HCT116 (cell line): Measurements from ENCODE around the gene FAIM. TPM values are rescaled to one million over a fixed set of nuclear protein-coding genes. Genes with fewer than 3 reads are reported as not detected.

Experiments used
- ATAC-seq: fragments of 200-7000 bp; cut with Tn5 transposase; 2 replicates; pipeline ENCODE4 v1.9.1; 2020; ENCODE audit warnings: mild to moderate bottlenecking, moderate library complexity
- BruUV-seq: library from RNA; stranded (reverse); fragments of 400-500 nt; replicated peaks from 2 replicates; lab custom pipeline; 2021; lab: Mats Ljungman, UMichigan
- CTCF ChIA-PET: fragments of 300-600 bp; sonication (Branson Sonifier 250); formaldehyde crosslinking; loops from one replicate; lab custom pipeline; 2021; ENCODE audit warnings: antibody characterized with exemption; lab: Charles Lee
- POLR2A ChIA-PET: fragments of 300-600, 350-600 bp; sonication (Branson Sonifier 250); formaldehyde crosslinking; loops from one replicate; lab custom pipeline; 2021; ENCODE audit warnings: antibody characterized with exemption; lab: Charles Lee
- RAD21 ChIA-PET, 2 experiments: fragments of 300-600 bp; sonication (Branson Sonifier 250); formaldehyde crosslinking; loops; one replicate each; lab custom pipeline; 2023; ENCODE audit warnings: low total read pairs in 2 of 2; ENCODE audit not compliant: uncharacterized antibody in 2 of 2, unreplicated experiment in 2 of 2, low non-redundant PET in 1 of 2; lab: Charles Lee
- DNase-seq: peaks from one replicate; pipeline ENCODE4 v3.0.0-alpha.2; 2010; ENCODE audit warnings: low read depth, low spot score
- H2AFZ ChIP-seq: fragments of 200-600 bp; shearing (Covaris generic), sonication (generic); 2 replicates; pipeline ENCODE4 v1.6.1; 2017; ENCODE audit warnings: low read depth, mixed run types, mixed read lengths, antibody characterized with exemption, low read length; ENCODE audit not compliant: poor library complexity, severe bottlenecking
- H3K27ac ChIP-seq: 2 replicates; pipeline ENCODE4 v1.5.1; 2012; ENCODE audit warnings: low read depth, low read length
- H3K27me3 ChIP-seq: fragments of 200-600 bp; sonication (generic); 2 replicates; pipeline ENCODE4 v1.6.1; 2016; ENCODE audit warnings: mixed run types, low read length, mixed read lengths; ENCODE audit not compliant: insufficient read depth
- H3K36me3 ChIP-seq, 2 experiments: fragments of 200-500 bp in 1 of 2; fragments of 200-600 bp in 1 of 2; sonication (Bioruptor generic) in 1 of 2; sonication (generic) in 1 of 2; 2 replicates each; pipeline versions ENCODE4 v1.5.1 to v1.6.1; 2014 to 2016; ENCODE audit warnings: low read length in 2 of 2, inconsistent platforms in 1 of 2, mixed read lengths in 1 of 2, mixed run types in 1 of 2; ENCODE audit not compliant: insufficient read depth in 2 of 2, control insufficient read depth in 1 of 2
- H3K4me1 ChIP-seq, 2 experiments: fragments of 200-600 bp in 1 of 2; sonication (generic) in 1 of 2; 2 replicates each; pipeline versions ENCODE4 v1.5.1 to v1.6.1; 2012 to 2017; ENCODE audit warnings: low read length in 2 of 2, inconsistent platforms in 1 of 2, mild to moderate bottlenecking in 1 of 2, mixed read lengths in 1 of 2, mixed run types in 1 of 2, moderate library complexity in 1 of 2; ENCODE audit not compliant: insufficient read depth in 2 of 2, control insufficient read depth in 1 of 2
- H3K4me2 ChIP-seq: fragments of 200-600 bp; sonication (generic); 2 replicates; pipeline ENCODE4 v1.6.1; 2017; ENCODE audit warnings: mixed run types, low read length, mixed read lengths
- H3K4me3 ChIP-seq, 2 experiments: fragments of 200-600 bp in 1 of 2; sonication (generic) in 1 of 2; replicated peaks in 1 of 2; 2 replicates each; pipeline ENCODE4 v1.5.1; 2011 to 2016; ENCODE audit warnings: low read length in 2 of 2, control low read depth in 1 of 2, low read depth in 1 of 2, mild to moderate bottlenecking in 1 of 2, mixed read lengths in 1 of 2, mixed run types in 1 of 2
- H3K79me2 ChIP-seq: fragments of 200-600 bp; sonication (generic); 2 replicates; pipeline ENCODE4 v1.6.1; 2017; ENCODE audit warnings: mild to moderate bottlenecking, mixed run types, low read length, moderate library complexity, mixed read lengths; ENCODE audit not compliant: insufficient read depth
- H3K9ac ChIP-seq: fragments of 200-600 bp; sonication (generic); 2 replicates; pipeline ENCODE4 v1.6.1; 2016; ENCODE audit warnings: low read length, mixed read lengths
- H3K9me2 ChIP-seq: fragments of 200-600 bp; sonication (generic), shearing (Covaris generic); 2 replicates; pipeline ENCODE4 v1.6.1; 2017; ENCODE audit warnings: mixed run types, mild to moderate bottlenecking, moderate library complexity; ENCODE audit not compliant: insufficient read depth
- H3K9me3 ChIP-seq, 2 experiments: fragments of 200-500 bp in 1 of 2; fragments of 200-600 bp in 1 of 2; sonication (Bioruptor generic) in 1 of 2; sonication (generic) in 1 of 2; 2 replicates each; pipeline ENCODE4 v1.6.1; 2014 to 2017; ENCODE audit warnings: low read length in 2 of 2, mixed read lengths in 2 of 2, inconsistent platforms in 1 of 2, low read depth in 1 of 2, mild to moderate bottlenecking in 1 of 2, mixed run types in 1 of 2, moderate library complexity in 1 of 2; ENCODE audit not compliant: control insufficient read depth in 1 of 2, insufficient read depth in 1 of 2
- H4K20me1 ChIP-seq: fragments of 200-600 bp; sonication (generic), shearing (Covaris generic); 2 replicates; pipeline ENCODE4 v1.6.1; 2017; ENCODE audit warnings: mixed run types, mild to moderate bottlenecking, moderate library complexity; ENCODE audit not compliant: insufficient read depth
- ATF3 ChIP-seq: IDR thresholded peaks from 2 replicates; pipeline ENCODE4 v1.6.1; 2012
- CBX3 ChIP-seq: IDR thresholded peaks from 2 replicates; pipeline ENCODE4 v1.6.1; 2012; ENCODE audit warnings: low read depth
- EGR1 ChIP-seq: IDR thresholded peaks from 2 replicates; pipeline ENCODE4 v1.6.1; 2012; ENCODE audit warnings: low read depth
- ELF1 ChIP-seq: IDR thresholded peaks from 2 replicates; pipeline ENCODE4 v1.6.1; 2012; ENCODE audit warnings: low read depth, borderline replicate concordance
- EZH2phosphoT487 ChIP-seq: fragments of 200-600 bp; IDR thresholded peaks from 2 replicates; pipeline ENCODE4 v1.6.1; 2018; ENCODE audit warnings: antibody characterized with exemption, borderline replicate concordance
- FOSL1 ChIP-seq: IDR thresholded peaks from 2 replicates; pipeline ENCODE4 v1.6.1; 2012; ENCODE audit warnings: low read depth
- JUND ChIP-seq: IDR thresholded peaks from 2 replicates; pipeline ENCODE4 v1.6.1; 2012
- POLR2A ChIP-seq: IDR thresholded peaks from 2 replicates; pipeline ENCODE4 v1.7.0; 2011; ENCODE audit warnings: borderline replicate concordance; ENCODE audit not compliant: insufficient read depth, insufficient read length; ENCODE audit errors: extremely low read depth
- POLR2AphosphoS5 ChIP-seq: IDR thresholded peaks from 2 replicates; pipeline ENCODE4 v1.6.1; 2011; ENCODE audit warnings: mild to moderate bottlenecking, low read depth, low read length, moderate library complexity
- SIN3A ChIP-seq: IDR thresholded peaks from 2 replicates; pipeline ENCODE4 v1.6.1; 2012; ENCODE audit warnings: low read depth
- SP1 ChIP-seq: IDR thresholded peaks from 2 replicates; pipeline ENCODE4 v1.6.1; 2012; ENCODE audit warnings: low read depth
- SRF ChIP-seq: IDR thresholded peaks from 2 replicates; pipeline ENCODE4 v1.6.1; 2012; ENCODE audit warnings: low read depth
- TCF7L2 ChIP-seq: IDR thresholded peaks from 2 replicates; pipeline ENCODE4 v1.7.0; 2011; ENCODE audit warnings: borderline replicate concordance, inconsistent platforms; ENCODE audit not compliant: insufficient read depth, insufficient read length; ENCODE audit errors: extremely low read depth
- intact Hi-C: fragments of 100-400 bp; cut with micrococcal nuclease; formaldehyde crosslinking; loops from 2 replicates; pipeline ENCODE4 v1.10.0; 2022
- total RNA-seq: library from RNA; stranded (reverse); gene quantifications from one replicate; pipeline ENCODE4 v1.2.1, GENCODE V29; 2021; ENCODE audit not compliant: unreplicated experiment
- TF ChIP-seq, protein P1 (sequence below): IDR thresholded peaks from 2 replicates; pipeline ENCODE4 v1.6.1; 2011; ENCODE audit warnings: mild to moderate bottlenecking, low read length, moderate library complexity; ENCODE audit not compliant: insufficient replicate concordance; ENCODE audit errors: extremely low read depth
- TF ChIP-seq, protein P2 (sequence below): IDR thresholded peaks from 2 replicates; pipeline ENCODE4 v1.6.1; 2012
- TF ChIP-seq, protein P3 (sequence below): IDR thresholded peaks from 2 replicates; pipeline ENCODE4 v1.6.1; 2012; ENCODE audit warnings: low read depth

The FAIM gene
- total RNA-seq, 1 experiment from 2014 or later: 12.2 TPM

- no peak for ATAC-seq
- POLR2A ChIA-PET: no interaction called here
- TF ChIP-seq TCF7L2 (no peak), POLR2A (no peak), SIN3A (no peak), JUND (no peak), SP1 (no peak), FOSL1 (no peak), ATF3 (no peak), ELF1 (no peak), EGR1 (no peak), POLR2AphosphoS5 (no peak), CBX3 (no peak), EZH2phosphoT487 (no peak), SRF (no peak)
- TF ChIP-seq, protein P1, sequence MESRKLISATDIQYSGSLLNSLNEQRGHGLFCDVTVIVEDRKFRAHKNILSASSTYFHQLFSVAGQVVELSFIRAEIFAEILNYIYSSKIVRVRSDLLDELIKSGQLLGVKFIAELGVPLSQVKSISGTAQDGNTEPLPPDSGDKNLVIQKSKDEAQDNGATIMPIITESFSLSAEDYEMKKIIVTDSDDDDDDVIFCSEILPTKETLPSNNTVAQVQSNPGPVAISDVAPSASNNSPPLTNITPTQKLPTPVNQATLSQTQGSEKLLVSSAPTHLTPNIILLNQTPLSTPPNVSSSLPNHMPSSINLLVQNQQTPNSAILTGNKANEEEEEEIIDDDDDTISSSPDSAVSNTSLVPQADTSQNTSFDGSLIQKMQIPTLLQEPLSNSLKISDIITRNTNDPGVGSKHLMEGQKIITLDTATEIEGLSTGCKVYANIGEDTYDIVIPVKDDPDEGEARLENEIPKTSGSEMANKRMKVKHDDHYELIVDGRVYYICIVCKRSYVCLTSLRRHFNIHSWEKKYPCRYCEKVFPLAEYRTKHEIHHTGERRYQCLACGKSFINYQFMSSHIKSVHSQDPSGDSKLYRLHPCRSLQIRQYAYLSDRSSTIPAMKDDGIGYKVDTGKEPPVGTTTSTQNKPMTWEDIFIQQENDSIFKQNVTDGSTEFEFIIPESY: no peak
- TF ChIP-seq, protein P2, sequence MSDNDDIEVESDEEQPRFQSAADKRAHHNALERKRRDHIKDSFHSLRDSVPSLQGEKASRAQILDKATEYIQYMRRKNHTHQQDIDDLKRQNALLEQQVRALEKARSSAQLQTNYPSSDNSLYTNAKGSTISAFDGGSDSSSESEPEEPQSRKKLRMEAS: no peak
- TF ChIP-seq, protein P3, sequence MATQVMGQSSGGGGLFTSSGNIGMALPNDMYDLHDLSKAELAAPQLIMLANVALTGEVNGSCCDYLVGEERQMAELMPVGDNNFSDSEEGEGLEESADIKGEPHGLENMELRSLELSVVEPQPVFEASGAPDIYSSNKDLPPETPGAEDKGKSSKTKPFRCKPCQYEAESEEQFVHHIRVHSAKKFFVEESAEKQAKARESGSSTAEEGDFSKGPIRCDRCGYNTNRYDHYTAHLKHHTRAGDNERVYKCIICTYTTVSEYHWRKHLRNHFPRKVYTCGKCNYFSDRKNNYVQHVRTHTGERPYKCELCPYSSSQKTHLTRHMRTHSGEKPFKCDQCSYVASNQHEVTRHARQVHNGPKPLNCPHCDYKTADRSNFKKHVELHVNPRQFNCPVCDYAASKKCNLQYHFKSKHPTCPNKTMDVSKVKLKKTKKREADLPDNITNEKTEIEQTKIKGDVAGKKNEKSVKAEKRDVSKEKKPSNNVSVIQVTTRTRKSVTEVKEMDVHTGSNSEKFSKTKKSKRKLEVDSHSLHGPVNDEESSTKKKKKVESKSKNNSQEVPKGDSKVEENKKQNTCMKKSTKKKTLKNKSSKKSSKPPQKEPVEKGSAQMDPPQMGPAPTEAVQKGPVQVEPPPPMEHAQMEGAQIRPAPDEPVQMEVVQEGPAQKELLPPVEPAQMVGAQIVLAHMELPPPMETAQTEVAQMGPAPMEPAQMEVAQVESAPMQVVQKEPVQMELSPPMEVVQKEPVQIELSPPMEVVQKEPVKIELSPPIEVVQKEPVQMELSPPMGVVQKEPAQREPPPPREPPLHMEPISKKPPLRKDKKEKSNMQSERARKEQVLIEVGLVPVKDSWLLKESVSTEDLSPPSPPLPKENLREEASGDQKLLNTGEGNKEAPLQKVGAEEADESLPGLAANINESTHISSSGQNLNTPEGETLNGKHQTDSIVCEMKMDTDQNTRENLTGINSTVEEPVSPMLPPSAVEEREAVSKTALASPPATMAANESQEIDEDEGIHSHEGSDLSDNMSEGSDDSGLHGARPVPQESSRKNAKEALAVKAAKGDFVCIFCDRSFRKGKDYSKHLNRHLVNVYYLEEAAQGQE: no peak
Measured at GRCh38 chr3:138598534-138598933, 10.0 kb upstream of the FAIM start.

More at GRCh38 chr3:138598534-138598933, 10.0 kb upstream of the FAIM start:
- no peaks in the 10 kb centered on the region for H3K36me3 ChIP-seq
- no peak for DNase-seq
- no peak overlapping the region for H3K4me2 ChIP-seq
- RAD21 ChIA-PET: no interaction called here
- CTCF ChIA-PET: interaction anchor here (1.5 kb wide), 1 partner anchor 317 kb away, joined by 4 read pairs; no protein-coding TSS in a partner anchor
- no peaks in the 10 kb centered on the region for H3K79me2 ChIP-seq
- H3K4me1 ChIP-seq: peaks cover 0 to 9% of the 10 kb centered on the region in 2 experiments; a peak in 2 of 4 replicates
- H3K27ac ChIP-seq: no peak overlapping the region
- BruUV-seq: no TSS peak
- no peaks in the 10 kb centered on the region for H3K9me3 ChIP-seq
- intact Hi-C loops: loop anchor here (10.0 kb wide), 2 partner anchors 716 to 746 kb away; partner anchors contain the start of gene MRPS22
- H3K27me3 ChIP-seq: no peaks in the 10 kb centered on the region
- H2AFZ ChIP-seq: no peak overlapping the region
- H3K9ac ChIP-seq: no peak overlapping the region
- no peaks in the 10 kb centered on the region for H4K20me1 ChIP-seq
- no peaks in the 10 kb centered on the region for H3K9me2 ChIP-seq
- H3K4me3 ChIP-seq: no peak overlapping the region
